HG02852 (cell line): ENCODE measurements around the gene RIMS4.

Experiments
- ATAC-seq: cut with Tn5 transposase; IDR thresholded peaks from one replicate; pipeline ENCODE4 v1.9.1; 2021; ENCODE audit warnings: mild to moderate bottlenecking, moderate library complexity; ENCODE audit not compliant: unreplicated experiment

Gene RIMS4

GRCh38 chr20:44796758-44797457, 13.4 kb downstream of the RIMS4 start:
- ATAC-seq: no peak

- no peak for ATAC-seq
Observed at GRCh38 chr20:44796311-44796710, 14.0 kb downstream of the RIMS4 start.

- no peak for ATAC-seq
Observed at GRCh38 chr20:44795836-44796235, 14.5 kb downstream of the RIMS4 start.

- no peak for ATAC-seq
Observed at GRCh38 chr20:44792796-44793195, 17.6 kb downstream of the RIMS4 start.

- ATAC-seq: no peak
Observed at GRCh38 chr20:44790638-44791393, 19.5 kb downstream of the RIMS4 start.

GRCh38 chr20:44788706-44789456, 21.5 kb downstream of the RIMS4 start:
- no peak for ATAC-seq

- ATAC-seq: no peak
Observed at GRCh38 chr20:44787299-44787698, 23.0 kb downstream of the RIMS4 start.

- ATAC-seq: no peak
Observed at GRCh38 chr20:44785768-44786167, 24.6 kb downstream of the RIMS4 start.

- ATAC-seq: no peak
Observed at GRCh38 chr20:44784688-44785087, 25.7 kb downstream of the RIMS4 start.

GRCh38 chr20:44781791-44782190, 28.6 kb downstream of the RIMS4 start:
- no peak for ATAC-seq

GRCh38 chr20:44781118-44781517, 29.2 kb downstream of the RIMS4 start:
- no peak for ATAC-seq

- no peak for ATAC-seq
Observed at GRCh38 chr20:44780226-44780625, 30.1 kb downstream of the RIMS4 start.

- ATAC-seq: no peak
Observed at GRCh38 chr20:44776980-44777379, 33.4 kb downstream of the RIMS4 start.

GRCh38 chr20:44773070-44773829, 37.1 kb downstream of the RIMS4 start:
- no peak for ATAC-seq

- ATAC-seq: no peak
Observed at GRCh38 chr20:44772636-44773035, 37.7 kb downstream of the RIMS4 start.

GRCh38 chr20:44771172-44771535, 39.2 kb downstream of the RIMS4 start:
- no peak for ATAC-seq

- no peak for ATAC-seq
Observed at GRCh38 chr20:44770484-44771171, 39.7 kb downstream of the RIMS4 start.

- ATAC-seq: no peak
Observed at GRCh38 chr20:44769481-44769863, 40.9 kb downstream of the RIMS4 start.

- ATAC-seq: no peak
Observed at GRCh38 chr20:44768854-44769480, 41.4 kb downstream of the RIMS4 start.

GRCh38 chr20:44768256-44768655, 42.1 kb downstream of the RIMS4 start:
- no peak for ATAC-seq
